Effector CD8-positive, alpha-beta T cell (primary cell): Measurements from ENCODE around the gene CCDC127.
"Not testable (repeated sequence)": the region's sequence is repeated elsewhere in the genome, so short reads cannot be mapped to it uniquely, and the experiment has no call there.

Experiments used
- DNase-seq: peaks from one replicate; lab custom pipeline; 2025; lab: John Stamatoyannopoulos, UW

The CCDC127 gene

GRCh38 chr5:172421-172820 lies 45.5 kb downstream of the CCDC127 start:
- no peak for DNase-seq

- no peak for DNase-seq
Observed at GRCh38 chr5:171801-172331, 46.1 kb downstream of the CCDC127 start.

DNA sequence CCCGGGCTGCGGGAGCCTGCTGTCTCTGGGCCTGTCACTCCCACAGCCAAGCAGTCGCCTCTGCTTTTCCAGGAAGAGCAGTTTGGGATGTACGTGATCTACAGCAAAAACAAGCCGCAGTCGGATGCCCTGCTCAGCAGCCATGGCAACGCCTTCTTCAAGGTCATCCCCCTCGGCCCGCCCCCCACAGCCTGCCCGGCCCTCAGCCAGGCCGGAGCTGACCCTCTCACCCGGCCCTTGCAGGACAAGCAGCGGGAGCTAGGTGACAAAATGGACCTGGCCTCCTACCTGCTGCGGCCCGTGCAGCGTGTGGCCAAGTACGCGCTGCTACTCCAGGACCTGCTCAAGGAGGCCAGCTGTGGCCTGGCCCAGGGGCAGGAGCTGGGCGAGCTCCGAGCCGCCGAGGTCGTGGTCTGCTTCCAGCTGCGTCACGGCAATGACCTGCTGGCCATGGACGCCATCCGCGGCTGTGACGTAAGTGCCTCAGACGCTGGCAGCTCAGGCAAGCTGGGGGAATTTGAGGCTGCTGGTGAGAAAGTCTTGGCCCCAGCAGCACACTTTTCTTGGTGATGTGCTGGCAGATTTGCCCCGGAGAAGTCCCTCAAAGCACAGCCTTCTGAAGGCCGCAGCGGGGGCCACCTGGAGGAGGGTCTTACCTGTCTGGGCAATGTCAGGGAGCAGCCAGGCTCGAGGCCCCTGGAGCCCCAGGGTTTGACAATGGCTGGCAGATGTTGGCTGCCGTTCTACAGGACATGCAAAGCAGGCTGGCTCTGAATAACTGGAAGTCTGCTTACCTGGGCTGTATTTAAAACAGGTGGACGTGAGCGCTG lies 46.8 kb downstream of the CCDC127 start:
- no peak for DNase-seq

DNA sequence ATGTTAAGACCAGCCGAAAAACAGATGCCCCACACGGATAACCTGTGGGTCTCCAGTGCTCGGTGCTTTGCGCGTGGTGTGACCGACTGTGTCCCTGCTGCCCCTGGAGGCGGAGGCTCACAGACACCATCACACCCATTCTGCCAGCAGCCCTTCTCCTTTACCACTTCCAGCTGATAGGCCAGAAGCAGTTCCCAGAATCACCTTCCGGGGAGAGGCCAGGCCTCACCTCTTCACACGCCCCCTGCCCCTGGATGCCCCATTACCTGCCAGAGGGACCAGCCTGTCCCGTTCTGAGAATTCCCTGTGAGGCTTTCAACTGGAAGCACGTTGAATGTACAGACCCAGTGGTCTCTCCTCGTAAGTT lies 48.2 kb downstream of the CCDC127 start:
- no peak for DNase-seq

DNA sequence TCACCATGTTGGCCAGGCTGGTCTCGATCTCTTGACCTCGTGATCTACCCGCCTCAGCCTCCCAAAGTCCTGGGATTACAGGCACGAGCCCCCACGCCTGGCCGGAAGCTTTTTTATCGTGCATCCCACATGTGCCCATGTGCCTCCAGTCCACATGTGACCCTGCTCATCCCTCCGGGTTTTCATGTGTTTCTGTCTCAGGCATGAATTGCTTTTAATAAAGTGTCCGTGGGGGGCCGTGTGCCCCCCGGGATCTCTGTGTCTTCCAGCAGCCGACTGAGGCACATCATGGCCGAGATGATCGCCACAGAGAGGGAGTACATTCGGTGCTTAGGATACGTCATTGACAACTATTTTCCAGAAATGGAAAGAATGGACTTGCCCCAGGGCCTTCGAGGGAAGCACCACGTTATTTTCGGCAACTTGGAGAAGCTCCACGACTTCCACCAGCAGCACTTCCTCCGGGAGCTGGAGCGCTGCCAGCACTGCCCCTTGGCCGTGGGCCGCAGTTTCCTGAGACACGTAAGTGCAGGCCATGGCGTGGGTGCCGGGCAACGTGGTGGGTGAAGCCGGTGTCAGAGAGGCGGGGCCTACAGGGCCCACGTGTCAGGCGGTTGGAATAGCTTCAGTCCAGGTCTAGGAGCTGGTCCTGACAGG lies 48.8 kb downstream of the CCDC127 start:
- DNase-seq: no peak

DNA sequence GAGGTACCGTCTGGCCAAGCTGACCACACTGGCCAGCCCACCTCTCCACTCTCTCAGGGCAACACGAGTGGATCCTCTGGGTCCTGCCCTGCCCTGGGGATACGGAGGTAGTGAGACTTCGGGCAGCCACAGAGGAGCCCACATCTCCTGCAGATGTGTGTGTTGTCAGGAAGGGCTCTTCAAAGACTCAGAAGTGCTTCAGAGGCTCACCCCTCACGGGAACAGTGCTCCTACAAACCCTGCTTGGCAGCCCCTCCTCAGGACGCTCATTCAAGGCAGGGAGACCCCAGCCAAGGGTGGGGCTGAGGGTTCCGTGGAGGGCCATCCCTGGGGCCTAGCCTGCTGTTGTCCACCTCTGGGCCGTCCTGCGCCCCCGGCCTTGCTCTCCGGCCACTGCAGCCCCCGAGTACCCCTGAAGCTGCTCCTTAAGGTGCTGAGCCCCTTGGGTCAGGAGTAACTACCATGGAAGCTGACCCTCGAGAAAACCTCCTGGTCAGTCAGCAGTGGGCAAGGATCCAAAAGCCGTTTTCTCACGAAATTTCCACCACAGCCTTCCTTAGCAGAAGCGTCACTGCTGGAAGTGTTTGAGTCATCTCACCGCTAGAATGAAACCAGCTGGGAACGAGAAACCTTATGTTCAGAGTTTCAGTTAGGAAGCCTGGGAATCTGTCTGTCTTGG lies 49.8 kb downstream of the CCDC127 start:
- no peak for DNase-seq

DNA sequence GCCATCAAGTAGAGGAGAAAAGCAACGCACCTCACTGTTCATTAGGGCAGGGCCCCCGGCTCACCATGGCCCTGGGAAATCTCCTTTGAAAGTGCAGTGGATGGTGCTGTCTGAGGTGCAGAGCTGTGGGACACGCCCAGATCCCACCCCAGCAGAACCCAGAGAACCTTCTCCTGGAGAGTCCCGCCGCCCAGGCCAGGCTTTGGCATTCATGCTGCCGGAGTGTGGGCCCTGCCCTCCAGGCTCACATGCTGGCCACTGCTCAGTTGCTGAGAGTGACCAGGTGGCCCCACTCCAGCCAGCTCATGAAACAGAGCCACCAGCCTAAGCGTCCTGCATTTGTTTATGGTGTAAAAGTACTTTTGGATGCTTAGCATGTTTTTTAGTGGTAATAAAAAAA lies 50.4 kb downstream of the CCDC127 start:
- no peak for DNase-seq

- no peak for DNase-seq
Observed at GRCh38 chr5:166441-167372, 51.2 kb downstream of the CCDC127 start.

GRCh38 chr5:164783-165182 lies 53.2 kb downstream of the CCDC127 start:
- DNase-seq: not testable (repeated sequence)

DNA sequence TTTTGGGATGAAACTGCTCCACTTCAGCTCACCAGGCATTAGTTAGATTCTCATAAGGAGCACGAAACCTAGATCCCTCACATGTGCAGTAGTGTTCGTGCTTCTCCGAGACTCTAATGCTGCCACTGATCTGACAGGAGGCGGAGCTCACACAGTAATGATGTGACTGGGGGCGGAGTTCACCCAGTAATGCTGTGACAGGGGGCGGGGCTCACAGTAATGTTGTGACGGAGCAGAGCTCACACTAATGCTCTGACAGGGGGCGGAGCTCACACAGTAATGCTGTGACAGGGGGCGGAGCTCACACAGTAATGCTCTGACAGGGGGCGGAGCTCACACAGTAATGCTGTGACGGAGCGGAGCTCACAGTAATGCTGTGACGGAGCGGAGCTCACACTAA lies 53.7 kb downstream of the CCDC127 start:
- DNase-seq: no peak

DNA sequence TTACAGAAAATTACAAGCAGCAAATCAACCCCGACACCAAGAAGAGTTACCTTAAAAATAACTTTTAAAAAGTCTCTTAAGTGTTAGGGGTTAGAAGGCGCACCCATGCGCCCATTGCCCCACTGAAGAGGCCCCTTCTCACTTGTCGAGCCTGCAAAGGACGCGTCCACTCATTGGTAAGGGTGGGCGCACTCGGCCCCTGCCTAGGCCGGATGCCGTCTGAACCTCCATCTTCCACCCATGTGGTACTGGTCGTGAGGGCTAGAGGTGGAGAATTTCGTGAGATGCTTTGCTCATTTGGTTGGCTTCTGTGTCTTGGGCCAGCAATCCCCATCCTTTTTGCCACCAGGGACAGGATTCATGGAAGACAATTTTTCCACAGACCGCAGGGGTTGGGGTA lies 54.1 kb downstream of the CCDC127 start:
- DNase-seq: no peak

DNA sequence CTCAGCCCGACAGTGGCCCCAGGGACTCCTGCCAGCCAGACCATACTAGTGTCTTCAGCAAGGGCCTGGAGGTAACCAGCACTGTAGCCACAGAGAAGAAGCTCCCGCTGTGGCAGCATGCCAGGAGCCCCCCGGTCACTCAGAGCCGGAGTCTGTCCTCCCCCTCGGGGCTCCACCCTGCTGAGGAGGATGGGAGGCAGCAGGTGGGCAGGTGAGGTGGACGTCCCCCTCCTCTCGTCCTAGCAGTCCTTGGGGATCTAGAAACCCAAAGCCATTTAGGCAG lies 54.7 kb downstream of the CCDC127 start:
- DNase-seq: no peak

DNA sequence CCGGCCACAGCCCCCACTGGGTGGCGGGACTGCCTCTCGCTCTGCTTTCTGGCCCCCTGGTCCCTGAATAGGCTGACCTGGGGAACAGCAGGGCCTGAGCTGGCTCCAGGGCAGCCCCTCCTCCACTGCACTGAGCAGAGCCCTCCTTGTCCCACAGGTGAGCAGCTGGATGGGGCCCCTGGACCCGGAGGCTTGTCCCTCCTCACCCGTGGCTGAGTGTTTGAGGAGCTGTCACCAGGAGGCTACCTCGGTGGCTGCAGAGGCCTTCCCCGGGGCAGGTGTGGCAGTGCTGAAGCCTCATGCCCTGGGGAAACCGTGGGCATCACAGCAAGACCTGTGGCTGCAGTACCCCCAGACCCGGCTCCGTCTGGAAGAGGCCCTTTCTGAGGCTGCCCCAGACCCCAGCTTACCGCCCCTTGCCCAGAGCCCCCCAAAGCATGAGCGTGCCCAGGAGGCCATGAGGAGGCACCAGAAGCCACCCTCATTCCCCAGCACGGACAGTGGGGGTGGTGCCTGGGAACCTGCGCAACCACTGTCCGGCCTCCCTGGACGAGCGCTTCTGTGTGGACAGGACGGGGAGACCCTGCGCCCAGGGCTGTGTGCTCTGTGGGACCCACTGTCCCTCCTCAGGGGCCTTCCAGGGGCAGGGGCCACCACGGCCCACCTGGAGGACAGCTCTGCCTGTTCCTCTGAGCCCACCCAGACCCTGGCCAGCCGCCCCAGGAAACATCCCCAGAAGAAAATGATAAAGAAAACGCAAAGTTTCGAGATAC lies 55.2 kb downstream of the CCDC127 start:
- DNase-seq: no peak

DNA sequence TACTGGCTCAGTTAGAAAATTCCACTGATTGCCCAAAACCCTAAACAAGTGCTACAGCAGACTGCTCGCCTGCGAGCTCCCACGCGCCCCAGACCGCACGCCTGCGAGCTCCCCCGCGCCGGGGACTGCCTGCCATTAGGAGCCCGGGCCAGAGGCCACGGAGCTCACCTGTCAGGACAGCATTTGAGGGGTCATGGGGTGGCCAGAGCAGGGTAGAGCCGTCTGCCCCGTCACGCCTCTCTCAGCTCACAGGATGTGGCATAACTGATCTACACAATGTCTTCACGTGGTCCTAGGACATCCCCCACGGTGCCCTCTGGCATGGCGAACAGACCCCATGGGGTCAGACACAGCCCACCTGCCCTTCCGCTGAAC lies 55.8 kb downstream of the CCDC127 start:
- no peak for DNase-seq

DNA sequence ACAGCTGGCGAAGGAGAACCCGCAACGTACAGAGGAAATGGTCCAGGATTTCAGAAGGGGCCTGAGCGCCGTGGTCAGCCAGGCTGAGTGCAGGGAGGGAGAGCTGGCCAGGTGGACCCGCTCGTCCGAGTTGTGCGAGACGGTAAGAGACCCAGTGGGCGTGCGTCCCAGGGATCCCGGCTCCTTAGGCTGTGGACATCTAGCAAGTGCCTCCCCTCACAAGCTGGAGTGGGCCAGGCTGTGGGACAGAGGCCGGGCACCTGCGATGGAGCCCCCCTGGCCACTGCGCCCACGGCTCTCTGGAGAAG lies 56.2 kb downstream of the CCDC127 start:
- no peak for DNase-seq

DNA sequence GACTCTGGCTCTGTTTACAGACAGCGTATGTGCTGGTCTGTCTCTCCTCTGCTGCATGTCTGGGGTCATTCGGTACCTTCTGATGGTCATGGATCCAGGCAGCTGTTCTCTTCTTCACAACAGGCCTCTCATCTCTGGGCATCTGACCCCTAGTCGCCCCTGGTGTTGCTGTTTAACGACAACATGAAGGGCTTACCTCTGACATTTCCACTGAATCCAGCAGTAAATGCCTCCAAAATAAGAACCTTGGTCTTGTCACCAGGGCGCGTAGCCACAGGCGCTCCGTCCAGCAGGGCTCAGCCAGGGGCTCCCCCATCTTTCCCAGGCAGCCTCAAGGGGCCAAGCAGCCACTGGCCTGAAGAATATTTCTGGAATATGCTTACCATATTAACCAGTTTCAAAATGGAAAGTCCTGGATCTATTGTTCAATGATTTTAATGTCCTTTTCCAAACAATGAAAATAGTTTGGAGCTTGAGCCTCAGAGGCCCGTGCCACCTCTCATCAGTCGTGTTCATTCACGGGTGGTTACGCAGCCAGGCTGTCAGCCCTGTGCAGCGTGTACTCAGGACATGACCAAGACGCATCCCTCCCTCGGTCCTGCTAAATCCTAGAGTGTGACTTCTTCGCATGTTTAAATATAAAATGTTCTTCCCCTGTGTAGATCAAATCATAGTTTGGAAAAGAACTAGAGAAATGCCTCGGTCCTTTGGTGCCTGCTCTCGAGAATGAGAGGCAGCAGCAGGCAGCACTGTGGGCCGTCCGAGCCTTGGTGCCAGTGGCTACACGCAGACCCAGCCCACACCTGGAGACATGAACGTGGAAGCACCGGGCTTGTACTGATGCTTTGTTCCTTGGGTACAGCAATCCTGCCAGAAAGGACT lies 56.8 kb downstream of the CCDC127 start:
- DNase-seq: no peak

DNA sequence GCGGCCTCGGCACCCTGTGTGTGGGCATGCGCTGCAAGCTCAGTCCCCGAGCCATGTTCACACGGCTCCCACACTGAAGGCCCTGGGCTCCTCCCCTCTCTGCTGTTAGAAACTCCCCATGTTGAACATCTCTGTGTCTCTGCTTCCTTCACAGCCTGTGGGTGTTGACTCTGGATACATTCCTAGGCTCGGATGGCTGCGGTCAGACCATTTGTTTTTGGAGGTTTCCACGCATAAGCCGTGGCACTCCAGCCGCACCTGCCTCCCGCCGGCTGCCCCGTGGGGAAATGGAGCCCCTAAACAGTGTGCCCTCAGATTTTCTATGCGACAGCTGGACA lies 57.8 kb downstream of the CCDC127 start:
- no peak for DNase-seq

DNA sequence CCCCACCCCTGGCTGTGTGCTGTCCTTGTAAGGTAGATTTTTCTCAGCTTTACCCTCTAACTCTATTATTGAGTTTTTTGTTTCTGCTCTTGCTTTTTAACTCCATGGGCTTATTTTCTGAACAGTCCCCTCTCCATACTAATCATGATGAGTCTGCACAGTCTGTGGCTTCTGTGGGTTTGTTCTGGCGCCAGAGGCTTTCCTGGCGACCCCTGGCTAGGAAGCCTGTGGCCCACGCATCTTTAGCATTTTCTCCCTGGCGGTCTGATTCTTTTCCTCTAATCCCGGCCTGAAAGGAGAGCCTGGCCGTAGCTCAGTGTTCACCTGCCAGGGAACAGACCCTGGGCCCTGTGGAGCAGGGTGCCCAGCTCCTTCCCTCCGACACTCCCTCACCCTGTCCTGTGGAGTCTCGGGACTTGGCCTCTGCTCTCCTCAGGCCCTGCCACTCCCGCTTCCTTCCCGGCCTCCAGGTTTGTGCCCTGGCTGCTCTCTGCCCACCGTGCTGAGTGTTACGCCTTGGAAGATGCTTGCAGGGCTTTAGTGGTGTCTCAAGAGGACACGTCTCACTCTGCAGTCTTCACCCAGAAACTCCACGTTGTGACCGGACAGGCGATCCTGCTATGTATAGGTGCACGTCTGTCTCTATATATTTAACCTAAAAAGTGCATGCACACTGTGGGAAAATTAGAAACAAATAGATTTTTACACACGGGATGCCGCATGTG lies 58.3 kb downstream of the CCDC127 start:
- no peak for DNase-seq

GRCh38 chr5:158807-159447 lies 59.0 kb downstream of the CCDC127 start:
- DNase-seq: no peak
